Heart left ventricle (tissue), 13 donors: Measurements from ENCODE around the gene ARHGEF17.

Experiments
- CTCF ChIP-seq, 12 donors: fragments of 200-600 bp; sonication (generic) in 4 of 12; IDR thresholded peaks; one replicate each; pipeline versions ENCODE4 v1.5.0 to v1.8.0; 2018 to 2022; ENCODE audit warnings: antibody characterized with exemption in 12 of 12, mild to moderate bottlenecking in 5 of 12
- POLR2A ChIP-seq, 2 donors: fragments of 450-650 bp; IDR thresholded peaks; one replicate each; pipeline ENCODE4 v1.6.1; 2017; ENCODE audit warnings: antibody characterized with exemption in 2 of 2, mild to moderate bottlenecking in 2 of 2, moderate library complexity in 2 of 2
- donor health status: ischemic (EF 13 %, LVEDD 7.1; RV severe dilation, severe dysfunction).
- donor health status: DM: no; HTN: yes; CAD: no.
- donor health status: DM: no; HTN: no; CAD: no.
- donor health status: ischemic (EF 25% LVEDD 6.9; RV normal size, moderate dysfunction).
- donor health status: ischemic (EF 25% LVEDD 5.7; RV mildly dilated, moderate dysfunction).
- donor health status: ischemic (EF 35%, LVEDD 5.7; RV mildly dilated, moderate dysfunction).
- donor health status: nonischemic (EF 11% LVEDD 7.7; RV severe dilation, severe dysfunction).
- donor health status: DM: yes; HTN: yes; CAD: no.
- donor health status: PGD.
- donor health status: ischemic (EF 29% LVEDD 5.4; RV normal size, mild dysfunction).
- donor health status: nonischemic (EF 23%, LVEDD 6.1; RV moderate dilation, normal function).

- no peak for TF ChIP-seq CTCF (IDR thresholded peaks at IDR 0.05)
- TF ChIP-seq POLR2A (IDR thresholded peaks at IDR 0.05), result no peak
These were observed 51.3 kb downstream of the ARHGEF17 start for GRCh38 chr11:73359341-73359740.
